Fibroblast of peridontal ligament (primary cell): ENCODE results near the gene OSBPL7.

Experiments used
- DNase-seq: peaks from one replicate; pipeline ENCODE4 v3.0.0-alpha.2; 2010; ENCODE audit errors: extremely low read depth

Gene OSBPL7

DNA sequence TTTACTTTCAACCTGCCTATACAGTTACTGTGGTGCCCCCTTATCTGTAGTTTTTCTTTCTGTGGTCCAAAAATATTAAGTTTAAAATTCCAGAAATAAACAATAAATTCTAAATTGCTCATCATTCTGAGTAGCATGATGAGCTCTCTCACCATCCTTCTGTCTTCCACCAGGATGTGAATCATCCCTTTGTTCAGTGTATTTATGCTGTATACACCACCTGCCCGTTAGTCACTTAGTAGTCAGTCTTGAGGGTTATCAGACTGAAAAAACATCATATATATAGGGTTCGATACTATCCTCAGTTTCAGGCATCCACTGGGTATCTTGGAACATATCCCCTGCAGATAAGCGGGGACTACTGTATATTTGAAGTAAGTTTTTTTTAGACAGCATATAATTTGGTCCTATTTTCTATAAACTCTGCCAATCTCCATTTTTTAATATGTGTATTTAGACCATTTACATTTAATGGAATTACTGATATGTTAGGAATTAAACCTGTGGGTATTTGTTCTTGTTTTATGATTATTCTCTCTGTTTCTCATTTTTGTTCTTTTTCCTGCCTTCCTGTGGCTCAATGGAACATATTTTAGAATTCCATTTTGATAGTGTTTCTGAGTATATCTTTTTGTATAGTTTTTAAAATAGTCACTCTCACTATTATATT, 57.5 kb downstream of the OSBPL7 start:
- DNase-seq: no peak

DNA sequence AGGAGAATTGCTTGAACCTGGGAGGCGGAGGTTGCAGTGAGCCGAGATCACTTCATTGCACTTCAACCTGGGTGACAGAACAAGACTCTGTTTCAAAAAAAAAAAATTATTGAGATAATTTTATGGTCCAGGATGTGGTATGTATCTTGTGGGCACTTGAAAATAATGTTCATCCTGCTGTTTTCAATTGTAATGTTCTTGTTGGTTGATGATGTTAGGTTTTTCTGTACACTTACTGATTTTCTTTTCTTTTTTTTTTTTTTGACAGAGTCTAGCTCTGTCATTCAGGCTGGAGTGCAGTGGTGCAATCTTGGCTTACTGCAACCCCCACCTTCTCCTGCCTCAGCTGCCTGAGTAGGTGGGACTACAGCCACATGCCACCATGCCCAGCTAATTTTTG, 58.9 kb downstream of the OSBPL7 start:
- no peak for DNase-seq

DNA sequence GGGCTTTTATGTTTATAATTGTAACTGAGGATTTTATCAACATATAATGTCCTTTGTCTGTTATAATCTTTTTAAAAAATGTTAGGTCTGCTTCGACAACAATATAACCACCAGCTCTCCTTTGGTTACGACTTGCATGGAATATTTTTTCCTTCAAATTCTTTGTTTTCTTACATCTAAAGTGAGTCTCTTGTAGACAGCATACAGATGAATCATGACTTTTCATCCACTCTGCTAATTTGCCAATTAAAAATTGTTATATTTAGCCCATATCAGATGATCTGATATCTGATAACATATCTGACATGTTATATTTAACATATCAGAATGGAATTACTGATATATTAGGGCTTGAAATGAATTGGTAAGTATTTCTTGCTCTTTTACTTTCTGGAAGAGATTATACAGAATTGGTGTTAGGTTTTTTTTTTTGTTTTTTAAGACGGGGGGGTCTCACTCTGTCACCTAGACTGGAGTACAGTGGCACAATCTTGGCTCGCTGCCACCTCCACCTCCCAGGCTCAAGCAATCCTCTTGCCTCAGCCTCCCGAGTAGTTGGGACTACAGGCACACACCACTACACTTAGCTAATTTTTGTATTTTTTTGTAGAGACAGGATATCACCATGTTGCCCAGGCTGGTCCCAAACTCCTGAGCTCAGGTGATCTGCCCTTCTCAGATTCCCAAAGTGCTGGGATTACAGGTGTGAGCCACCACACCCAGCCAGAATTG, 61.0 kb downstream of the OSBPL7 start:
- DNase-seq: no peak

DNA sequence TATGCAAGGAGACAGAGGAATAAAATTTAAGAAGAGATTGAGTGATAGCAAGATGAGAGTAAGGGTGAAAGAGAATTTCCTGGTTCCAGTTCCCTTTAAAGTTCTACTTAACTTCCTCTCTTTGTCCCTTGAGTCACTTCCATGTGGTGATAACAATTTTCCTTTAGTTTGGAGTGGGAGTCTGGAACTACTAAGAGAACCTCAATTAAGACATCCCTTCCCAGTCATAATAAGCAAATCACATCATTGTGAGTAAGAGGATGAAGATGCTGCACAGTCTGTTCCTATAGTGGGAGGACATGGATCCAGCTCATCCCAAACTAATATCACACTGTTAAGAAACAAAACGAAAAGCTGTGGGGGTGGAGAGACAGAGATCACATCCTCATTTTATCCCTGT, 64.2 kb downstream of the OSBPL7 start:
- DNase-seq: no peak
